Measurements from ENCODE around the gene PTTG1IP.

DNA sequence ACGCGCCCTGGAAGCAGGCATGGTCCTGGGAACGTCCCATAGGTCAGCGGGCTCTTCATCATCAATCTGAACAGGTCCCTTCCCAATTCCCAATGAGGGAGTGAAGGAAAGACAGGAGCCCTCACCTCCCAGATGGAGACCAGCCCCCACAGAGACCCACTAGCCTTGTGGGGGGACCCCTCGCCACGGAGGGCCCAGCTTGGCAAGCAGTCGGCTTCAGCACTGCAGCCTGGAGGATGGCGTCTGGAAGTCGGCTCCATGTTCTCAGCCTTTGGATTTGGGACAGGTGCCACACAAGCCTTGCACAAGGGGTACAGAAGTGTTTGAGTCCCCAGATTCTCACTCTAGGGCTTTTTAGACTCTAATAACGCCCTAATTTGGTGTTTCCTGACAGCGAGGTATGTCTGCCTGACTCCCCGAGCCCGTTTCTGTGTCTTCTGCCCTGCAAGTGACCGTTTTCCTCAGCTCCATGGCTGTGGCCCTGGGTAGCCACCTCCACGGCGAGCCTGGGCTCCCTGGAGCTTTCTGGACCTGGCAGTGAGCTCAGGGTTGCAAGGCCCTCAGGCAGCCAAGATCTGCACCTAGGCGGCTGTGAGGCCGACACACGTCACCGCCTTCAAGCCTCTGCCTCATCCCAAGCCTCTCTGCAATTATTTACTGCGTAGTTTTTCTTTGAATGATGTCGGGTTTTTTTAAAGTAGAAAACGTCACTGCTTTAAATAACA is 30.6 kb downstream of the PTTG1IP start:
- TF ChIP-seq, protein P1, sequence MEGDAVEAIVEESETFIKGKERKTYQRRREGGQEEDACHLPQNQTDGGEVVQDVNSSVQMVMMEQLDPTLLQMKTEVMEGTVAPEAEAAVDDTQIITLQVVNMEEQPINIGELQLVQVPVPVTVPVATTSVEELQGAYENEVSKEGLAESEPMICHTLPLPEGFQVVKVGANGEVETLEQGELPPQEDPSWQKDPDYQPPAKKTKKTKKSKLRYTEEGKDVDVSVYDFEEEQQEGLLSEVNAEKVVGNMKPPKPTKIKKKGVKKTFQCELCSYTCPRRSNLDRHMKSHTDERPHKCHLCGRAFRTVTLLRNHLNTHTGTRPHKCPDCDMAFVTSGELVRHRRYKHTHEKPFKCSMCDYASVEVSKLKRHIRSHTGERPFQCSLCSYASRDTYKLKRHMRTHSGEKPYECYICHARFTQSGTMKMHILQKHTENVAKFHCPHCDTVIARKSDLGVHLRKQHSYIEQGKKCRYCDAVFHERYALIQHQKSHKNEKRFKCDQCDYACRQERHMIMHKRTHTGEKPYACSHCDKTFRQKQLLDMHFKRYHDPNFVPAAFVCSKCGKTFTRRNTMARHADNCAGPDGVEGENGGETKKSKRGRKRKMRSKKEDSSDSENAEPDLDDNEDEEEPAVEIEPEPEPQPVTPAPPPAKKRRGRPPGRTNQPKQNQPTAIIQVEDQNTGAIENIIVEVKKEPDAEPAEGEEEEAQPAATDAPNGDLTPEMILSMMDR (IDR thresholded peaks at IDR 0.05): no peak
- no peak for TF ChIP-seq POLR2A (IDR thresholded peaks at IDR 0.05)

All from tibial nerve (tissue), 3 donors.